Mammary epithelial cell (primary cell): ENCODE data around the gene CDH4.

Experiments
- CTCF ChIP-seq, 2 donors: IDR thresholded peaks in 1 of 2; conservative IDR thresholded peaks in 1 of 2; 2 replicates each; pipeline ENCODE4 v1.5.1; 2011 to 2012; ENCODE audit warnings: inconsistent platforms in 2 of 2, low read length in 2 of 2, mild to moderate bottlenecking in 2 of 2, control low read depth in 1 of 2, low read depth in 1 of 2; ENCODE audit not compliant: insufficient read depth in 1 of 2; ENCODE audit errors: extremely low read depth in 1 of 2
- EZH2 ChIP-seq: IDR thresholded peaks from 2 replicates; pipeline ENCODE4 v1.6.1; 2012; ENCODE audit warnings: low read length, inconsistent platforms, borderline replicate concordance

- TF ChIP-seq EZH2 (no peak), CTCF (conservative IDR thresholded peaks at IDR 0.05 in 1 of 2, IDR thresholded peaks at IDR 0.05 in 1 of 2; ENCODE audit: extremely low read depth in 1 of 2, insufficient read depth in 1 of 2, low read depth in 1 of 2, low read length in 2 of 2) (no peak)
Observed at GRCh38 chr20:61271312-61272231, 19.5 kb downstream of the CDH4 start.
